Right renal cortex interstitium (tissue), 3 donors: ENCODE results near the gene GMCL2. TPM values are rescaled to one million over a fixed set of nuclear protein-coding genes. Genes with fewer than 3 reads are reported as not detected.

Experiments used
- DNase-seq, 3 donors: peaks; one replicate each; pipeline ENCODE4 v3.0.0-alpha.2; 2013; ENCODE audit warnings: low read depth in 3 of 3, low spot score in 2 of 3
- polyA plus RNA-seq, 3 donors: library from polyadenylated mRNA; unstranded; fragments of 120-200 nt; gene quantifications; one replicate each; pipeline ENCODE4 v1.2.1, GENCODE V29; 2013; ENCODE audit not compliant: insufficient read length in 3 of 3

GMCL2 gene
- polyA plus RNA-seq, 3 donors, result 0.06 to 0.07 TPM; not detected in 1

DNA sequence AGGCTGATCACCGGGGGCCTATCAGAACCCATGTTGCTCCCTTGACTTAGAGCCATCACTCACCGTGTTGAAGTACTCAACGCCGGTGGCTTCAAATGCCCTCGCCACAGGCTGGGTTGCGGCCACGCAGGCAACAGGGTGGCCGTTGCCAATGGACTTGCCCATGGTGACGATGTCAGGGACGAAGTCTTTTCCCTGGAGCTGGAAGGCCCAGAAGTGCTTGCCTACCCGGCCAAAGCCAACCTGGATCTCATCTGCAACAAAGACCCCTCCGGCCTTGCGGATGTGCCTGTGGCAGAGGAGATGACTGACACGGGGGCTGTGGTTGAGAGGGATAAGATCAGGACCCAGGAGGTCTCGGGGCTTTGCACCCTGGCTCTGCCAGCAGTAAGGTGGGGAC lies 35.1 kb upstream of the GMCL2 start:
- no peak for DNase-seq

DNA sequence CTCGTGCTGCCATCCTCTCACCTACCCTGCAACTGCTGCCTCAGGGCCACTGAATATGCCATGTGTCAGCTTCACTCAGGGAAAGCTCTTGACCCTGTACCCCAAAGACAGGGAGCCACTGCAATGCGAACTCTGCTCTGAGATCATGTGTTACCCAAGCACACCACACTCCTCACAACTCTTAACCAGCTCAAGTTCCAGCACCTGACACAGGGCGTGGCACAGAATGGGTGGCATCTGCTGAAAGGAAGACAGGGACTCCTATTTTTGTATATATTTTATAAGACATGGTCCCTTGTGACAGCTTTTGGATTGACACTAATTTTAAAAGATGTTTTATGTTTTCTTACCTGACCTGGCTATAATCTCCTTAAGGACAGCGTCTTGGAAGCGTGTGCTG lies 34.7 kb upstream of the GMCL2 start:
- DNase-seq, result no peak

DNA sequence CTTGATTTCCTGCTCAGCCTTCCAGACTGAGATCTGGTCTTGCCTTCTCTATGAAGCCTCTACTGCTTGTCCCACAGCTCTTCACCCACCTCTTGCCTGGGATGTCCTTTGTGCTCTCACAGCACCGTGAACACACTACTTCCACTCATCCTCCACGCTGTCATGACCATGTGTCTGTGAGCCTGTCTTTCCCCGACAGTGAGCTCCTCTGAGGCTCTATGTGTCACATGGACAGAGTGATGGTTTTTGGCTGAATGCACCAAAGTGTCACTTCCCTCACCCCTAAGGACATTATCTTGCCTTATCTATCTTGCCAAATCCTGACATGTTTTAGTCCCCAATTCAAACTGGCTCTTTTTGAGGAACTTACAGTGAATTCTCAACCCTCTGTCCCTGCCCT lies 34.1 kb upstream of the GMCL2 start:
- no peak for DNase-seq

DNA sequence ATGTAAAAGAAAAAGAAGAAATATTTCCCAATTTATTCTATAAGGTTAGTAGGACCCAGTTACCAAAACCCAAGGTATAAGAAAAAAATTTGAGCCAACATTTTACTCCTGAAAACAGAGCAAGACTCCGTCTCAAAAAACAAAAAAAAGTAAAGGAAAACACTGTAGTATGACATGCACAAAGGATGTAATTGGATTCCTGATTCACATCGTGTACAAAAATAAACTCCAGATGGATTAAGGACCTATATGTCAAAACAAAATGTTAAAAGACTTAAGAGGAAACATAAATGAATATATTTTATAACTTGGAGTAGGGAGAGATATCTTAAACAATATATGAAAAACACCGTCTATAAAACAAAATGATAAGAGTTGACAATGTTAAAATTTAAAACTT lies 31.7 kb upstream of the GMCL2 start:
- no peak for DNase-seq

DNA sequence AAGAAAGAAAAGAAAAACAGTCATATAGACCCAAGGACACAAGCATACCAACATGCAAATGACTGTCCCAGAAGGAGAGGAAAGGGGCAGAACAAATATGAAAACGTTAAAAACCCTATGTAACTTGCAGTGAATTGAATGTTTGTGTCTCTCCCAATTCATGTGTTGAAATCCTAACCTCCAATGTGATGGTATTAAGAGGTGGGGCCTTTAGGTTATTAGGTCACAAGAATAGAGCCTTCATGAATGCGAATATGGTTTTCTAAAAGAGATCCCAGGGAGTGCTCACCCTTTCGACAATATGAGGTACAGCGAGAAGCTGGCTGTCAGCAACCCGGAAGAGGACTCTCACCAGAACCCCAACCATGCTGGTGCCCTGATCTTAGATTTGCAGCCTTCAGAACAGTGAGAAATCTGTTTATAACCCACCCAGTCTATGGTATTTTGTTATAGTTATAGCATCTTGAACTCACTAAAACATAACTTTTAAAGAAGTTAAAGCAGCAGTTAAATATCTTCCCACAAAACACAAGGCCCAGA lies 31.1 kb upstream of the GMCL2 start:
- no peak for DNase-seq

DNA sequence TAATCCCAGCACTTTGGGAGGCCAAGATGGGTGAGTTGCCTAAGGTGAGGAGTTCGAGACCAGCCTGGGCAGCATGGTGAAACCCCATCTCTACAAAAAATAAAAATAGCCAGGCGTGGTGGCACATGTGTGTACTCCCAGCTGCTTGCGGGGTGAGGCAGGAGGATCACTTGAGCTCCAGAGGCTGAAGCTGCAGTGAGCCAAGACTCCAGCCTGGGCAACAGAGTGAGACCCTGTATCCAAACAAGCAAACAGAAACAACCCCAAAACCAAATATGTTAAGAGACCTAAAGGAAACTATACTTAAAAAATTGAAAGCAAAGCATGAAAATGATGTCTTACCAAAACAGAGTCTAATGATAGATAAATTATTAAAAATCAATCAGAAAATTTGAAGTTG lies 29.6 kb upstream of the GMCL2 start:
- no peak for DNase-seq

DNA sequence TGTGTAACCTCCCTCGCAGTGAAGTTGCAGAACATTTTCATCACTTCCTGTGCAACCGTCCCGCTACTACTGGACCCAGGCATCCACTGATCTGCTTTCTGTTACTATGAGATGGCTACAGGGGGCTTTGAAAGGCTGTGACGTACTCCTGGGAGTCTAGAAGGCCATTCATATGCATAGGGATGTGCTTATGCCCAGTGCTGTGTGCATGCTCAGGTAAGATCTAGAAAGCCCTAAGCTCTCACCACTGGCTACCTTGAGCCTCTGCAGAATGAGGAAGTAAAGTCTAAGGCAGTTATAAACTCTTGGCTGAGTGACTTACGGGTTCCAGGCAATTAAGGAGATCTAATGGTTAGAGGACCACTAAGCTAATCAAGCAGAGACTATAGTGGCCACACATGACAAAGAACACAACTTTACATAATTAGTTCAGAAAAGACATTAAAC lies 28.9 kb upstream of the GMCL2 start:
- no peak for DNase-seq

DNA sequence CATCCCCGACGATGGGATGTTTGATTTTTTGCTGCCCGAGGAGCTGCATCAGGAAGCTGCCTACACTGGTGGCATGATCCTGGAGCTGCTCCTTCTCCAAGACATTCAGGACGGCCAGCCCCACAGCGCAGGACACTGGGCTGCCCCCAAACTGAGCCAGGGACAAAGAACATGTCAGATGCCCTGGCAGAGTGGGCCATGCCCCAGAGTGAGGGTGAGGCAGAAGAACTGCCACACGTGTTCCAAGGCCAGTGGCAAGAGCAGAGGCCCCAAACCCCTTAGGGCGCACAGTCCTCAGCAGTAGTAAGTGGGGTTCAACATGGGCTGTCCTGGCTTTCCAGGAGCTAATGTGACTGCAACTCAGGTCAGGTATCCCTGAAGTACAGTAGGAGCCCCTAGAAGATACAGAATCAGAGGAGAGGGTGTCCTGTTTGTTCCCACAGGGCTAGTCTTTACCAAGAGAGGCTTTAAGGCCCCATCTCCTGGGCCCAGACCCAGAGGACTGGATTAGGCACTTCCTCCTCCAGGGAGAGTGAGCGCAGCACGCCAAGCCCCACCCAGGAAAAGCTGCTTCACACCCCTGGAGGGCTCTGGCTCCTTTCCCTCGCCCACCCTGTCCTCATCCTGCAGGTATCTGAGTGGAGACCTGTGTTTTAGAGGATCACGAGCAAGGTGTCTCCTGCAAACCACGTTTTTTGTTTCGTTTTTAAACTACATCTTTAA lies 28.3 kb upstream of the GMCL2 start:
- DNase-seq, result no peak

DNA sequence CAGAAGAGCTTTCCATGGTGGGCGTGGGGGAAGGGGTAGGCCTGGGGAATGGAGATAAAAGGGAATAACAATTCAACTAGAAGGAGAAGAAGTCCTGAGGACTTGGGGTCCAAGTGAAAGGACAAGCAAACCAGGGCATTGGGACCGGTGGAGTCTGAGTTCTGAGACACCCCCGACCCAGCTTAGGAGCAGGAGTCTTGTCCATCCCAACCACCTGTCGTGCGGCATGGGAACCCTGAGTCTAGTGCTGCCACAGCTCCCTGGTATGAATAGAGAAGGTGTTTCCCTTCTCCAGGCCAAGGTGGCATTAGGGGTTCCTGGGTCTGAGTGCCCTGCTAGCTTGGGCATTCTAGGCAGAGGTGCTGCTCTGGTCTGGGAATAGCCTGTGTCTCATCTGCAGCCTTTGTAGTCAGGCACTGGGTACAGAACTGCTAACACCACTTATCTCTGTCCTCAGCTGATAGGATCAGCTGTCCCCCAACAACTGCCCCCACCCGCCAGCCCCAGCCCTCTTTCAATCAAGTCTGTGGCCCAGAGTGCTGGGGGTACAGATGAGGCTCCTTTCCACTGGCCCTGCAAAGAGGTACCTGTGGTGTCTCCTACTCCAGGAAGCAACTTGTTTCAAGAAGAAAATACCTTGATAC lies 27.1 kb upstream of the GMCL2 start:
- no peak for DNase-seq

DNA sequence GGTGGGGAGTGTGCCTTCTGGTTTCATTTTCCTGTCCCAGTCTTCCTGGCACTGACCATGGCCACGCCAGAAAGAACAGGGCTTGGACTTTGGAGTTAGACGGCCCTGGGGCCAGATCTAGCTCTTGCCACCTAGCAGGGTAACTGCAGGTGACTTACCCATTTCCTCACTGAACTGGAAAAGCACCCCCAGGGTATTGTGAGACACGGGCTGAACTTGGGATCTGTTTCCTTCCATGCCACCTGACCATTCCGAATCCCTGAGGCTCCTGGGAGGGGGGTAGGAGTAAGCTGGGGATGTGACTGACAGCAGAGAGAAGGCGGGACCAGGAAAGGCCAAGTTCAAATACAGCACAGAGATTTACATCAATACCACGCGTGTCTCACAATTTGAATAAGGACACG lies 26.6 kb upstream of the GMCL2 start:
- DNase-seq, result no peak

DNA sequence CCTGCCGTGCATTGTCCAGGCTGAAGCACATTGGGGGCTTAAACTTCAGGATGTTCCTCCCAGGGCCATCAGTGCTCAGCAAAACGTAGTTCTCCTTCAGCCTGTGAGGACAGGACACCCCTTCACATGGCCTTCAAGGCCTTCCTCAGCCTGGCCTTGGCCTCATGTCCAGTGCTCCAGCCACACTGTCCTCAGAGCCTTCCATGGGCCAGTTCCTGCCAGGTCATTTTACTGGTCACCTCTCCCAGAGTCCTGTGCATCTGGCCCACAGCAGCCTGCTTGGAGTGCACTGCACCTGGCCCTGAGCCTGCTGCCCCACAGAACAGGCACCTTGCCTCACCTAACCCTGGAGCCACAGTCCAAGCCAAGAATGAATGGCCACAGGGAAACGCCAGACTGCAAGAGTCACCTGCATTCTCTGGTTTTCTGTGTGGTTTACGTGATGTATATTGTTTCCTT lies 25.9 kb upstream of the GMCL2 start:
- DNase-seq, result no peak

DNA sequence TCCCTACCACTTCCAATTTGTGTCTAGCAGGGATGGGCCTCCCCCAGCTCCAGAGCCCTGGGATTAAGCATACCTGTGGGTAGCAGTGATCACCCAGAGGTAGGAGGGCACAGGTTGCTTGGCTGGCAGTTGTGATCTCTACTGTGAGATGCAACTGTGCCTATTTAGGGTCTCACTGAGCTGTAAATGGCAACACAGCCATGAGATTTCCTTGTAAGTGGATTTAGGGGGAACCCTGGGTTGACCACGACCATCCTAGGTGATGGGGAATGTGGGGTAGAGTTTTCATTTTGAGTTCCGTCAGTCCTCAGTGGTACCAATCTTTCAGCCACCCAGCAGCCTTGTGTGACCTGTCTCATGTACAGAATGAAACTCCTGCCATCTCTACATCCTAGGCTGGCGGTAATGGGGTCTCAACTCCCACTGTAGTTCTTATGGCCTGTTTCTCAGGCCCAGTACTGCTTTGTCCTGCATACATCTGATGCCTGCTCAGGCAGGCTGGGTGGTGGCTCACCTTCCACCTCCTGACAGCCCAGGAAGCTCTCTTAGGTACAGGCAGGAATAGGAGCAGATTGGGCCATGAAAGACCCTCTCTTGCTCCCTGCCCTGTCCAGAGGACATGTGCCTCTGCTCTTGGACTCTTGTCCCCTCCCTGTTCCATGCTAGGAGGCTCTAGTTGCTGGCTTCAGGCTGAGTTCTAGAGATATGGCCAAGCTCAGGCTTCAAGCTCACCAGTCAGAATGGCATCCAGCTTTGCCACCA lies 25.3 kb upstream of the GMCL2 start:
- no peak for DNase-seq

DNA sequence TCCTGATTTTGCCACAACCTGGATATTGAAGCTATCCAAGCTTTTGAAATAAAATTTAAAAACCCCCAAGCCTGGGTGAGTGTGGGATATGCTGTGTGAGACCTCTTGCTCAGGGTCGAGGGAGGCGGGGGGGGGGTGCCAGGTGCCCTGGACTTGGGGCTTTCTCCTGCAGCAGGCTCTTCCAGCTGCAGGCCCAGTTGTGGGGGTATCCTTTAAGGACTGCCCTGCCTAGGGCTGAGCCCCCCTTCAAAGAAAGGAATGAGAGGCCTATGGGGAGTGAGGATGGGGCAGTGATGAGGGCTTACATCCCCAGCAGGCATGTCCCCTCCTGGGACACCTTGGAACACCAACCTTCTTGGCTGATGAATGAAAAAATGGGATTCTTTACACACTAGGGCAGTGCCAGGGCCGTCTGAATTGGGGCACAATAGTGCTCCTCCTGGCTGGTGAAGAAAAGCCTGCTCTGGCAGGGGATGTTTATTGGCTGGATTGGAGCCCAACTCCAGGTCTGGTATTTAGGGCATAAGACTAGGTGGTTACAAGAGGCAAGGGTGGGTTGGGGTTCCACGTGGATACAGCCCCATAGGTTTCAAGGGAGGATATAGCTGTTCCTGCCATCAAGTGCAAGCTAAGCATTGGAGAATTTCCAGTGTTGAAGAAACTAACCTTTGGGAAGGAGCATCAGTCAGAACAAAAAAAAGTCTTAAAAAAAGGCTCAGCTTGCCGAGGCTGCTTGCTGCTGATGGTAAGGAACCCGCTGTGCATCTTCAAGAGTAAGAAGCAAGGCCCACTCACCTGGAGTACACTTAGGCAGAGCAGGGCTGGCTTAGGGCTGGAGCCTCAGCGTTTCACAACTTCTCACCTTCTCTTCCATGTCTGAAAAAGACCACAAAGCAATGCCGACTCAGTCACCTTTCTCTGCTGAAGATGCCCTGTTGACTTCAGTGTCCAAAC lies 24.2 kb upstream of the GMCL2 start:
- no peak for DNase-seq

DNA sequence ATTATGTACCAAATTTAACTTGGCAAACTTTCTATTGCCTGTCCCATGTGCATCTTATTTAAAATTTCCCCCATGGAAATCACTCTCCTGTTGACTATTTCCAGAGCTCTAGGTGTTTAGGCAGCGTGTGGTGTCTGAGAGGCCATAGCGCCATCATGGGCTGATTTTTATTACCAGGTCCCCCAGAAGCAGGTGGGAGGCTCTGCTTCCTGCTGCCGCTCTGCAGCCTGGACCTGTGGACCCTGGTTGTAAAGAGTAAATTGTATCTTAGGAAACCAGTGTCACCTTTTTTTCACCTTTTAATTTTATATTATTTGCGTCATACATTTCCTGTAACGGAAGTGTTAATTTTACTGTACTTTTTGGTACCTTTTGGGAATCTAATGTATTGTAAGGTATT lies 23.5 kb upstream of the GMCL2 start:
- no peak for DNase-seq

DNA sequence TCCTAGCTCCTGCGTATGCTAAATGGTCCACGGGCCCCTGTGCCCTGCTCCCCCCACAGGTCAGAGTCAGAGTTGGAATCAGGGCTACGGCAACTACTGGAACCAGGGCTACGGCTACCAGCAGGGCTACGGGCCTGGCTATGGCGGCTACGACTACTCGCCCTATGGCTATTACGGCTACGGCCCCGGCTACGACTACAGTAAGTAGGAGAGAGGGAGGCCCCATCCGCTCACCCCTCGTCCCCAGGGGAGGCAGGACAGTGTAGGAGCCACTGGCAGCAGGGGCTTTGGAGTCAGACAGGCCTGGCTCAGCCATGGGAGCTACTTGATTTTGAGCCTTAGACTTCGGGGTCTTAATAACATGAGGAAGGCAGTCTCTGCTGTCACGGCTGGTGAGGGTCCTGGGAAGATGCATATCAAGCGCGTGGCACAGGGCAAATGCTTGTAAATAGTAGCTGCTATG lies 22.9 kb upstream of the GMCL2 start:
- no peak for DNase-seq

DNA sequence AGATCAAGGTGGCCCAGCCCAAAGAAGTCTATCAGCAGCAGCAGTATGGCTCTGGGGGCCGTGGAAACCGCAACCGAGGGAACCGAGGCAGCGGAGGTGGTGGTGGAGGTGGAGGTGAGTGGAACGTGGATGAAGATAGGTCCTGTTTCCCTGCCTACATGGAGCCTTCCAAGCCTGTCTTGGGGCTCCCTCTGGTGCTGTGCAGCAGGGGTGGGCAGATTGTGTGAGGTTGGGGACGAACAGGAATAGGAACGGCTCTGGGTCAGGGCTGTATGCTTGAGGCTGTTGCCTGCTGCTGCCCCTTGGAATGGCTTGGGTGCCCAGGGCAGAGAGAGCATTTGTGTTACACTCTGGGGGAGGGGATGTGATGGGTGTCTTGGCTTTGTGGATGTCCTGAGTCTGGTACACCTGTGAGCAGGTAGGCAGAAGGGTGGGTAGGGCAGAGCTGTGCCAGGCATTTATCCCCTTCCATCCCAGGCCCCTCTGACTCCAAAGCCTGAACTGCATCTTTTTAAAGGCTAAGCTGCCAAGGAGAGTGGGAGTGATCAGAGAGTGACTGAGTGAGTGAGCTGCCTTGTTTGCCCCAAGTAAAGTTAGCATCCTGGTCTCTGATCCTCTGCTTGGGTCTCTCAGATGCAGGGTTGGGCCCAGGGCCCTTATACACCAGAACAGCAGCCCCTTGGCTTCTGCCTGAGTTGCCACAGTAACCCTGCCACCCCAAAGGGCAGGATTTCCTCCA lies 22.3 kb upstream of the GMCL2 start:
- no peak for DNase-seq

DNA sequence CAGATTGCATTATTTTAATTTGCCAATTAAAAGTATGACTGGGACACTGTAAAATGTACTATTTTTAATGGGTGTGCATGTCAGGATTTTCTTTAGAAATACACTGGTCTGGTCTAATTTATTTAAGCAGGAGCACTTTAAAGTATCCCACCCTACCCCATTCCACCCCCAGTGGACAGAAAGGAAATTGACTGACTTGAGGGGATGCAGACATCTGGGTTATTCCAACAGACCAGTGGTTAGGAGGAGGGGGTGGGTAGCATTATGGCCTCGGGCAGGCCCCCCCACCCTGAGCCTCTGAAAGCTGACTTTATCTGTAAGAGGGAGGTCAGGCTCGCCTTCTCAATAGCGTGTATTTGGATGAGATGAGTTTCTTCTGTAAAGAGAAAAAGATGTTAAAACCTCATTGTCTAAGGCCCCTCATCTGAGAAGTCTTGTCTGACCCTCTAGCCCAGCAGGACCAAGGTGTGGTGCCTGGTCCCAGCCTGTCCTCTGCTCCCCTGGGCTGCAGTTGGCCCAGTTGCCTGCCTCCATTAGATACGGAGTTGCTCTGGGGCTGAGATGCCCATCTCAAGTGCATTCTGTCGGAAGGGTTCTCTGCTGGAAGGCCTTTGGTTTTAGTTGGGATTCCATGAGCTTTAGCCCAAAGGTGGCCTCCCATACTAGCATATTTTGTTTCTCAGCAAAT lies 21.5 kb upstream of the GMCL2 start:
- no peak for DNase-seq

DNA sequence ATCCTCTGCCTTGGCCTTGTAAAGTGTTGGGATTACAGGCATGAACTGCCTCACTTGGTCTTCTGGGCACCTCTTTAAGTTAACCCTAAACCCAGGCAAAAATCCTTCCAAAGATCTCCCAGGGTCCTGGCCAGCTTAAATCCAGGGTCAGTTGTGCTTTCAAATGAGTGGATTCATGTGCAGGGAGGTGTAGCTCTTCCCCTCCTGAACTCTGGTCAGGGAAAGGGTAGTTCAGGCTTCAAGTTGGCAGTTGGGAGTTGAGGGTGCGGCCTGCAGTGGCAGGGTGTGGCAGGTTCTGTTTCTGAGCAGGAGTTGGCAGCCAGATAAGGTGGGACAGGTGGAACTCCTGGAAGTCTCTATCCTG lies 20.7 kb upstream of the GMCL2 start:
- DNase-seq, result no peak
